Kidney (tissue), 14 donors: ENCODE data around the gene FLT4. TPM values are rescaled to one million over a fixed set of nuclear protein-coding genes. Genes with fewer than 3 reads are reported as not detected.

ENCODE experiments used
- DNase-seq, 5 donors: peaks; one replicate each; pipeline ENCODE4 v3.0.0-alpha.2; 2013 to 2020
- FAIRE-seq: peaks from 2 replicates; lab custom pipeline; 2012; peaks lifted over from hg19 to GRCh38; lab: Jason Lieb, UNC
- H3K27ac ChIP-seq, 2 donors: one replicate each; pipeline ENCODE4 v1.7.0; 2013; ENCODE audit warnings: low read depth in 2 of 2, low read length in 2 of 2, inconsistent platforms in 1 of 2
- H3K27me3 ChIP-seq: one replicate; pipeline ENCODE4 v1.7.1; 2013; ENCODE audit warnings: low read length, inconsistent platforms; ENCODE audit not compliant: control insufficient read depth, insufficient read depth
- H3K36me3 ChIP-seq, 3 donors: one replicate each; pipeline versions ENCODE4 v1.7.0 to v1.7.1; 2013; ENCODE audit warnings: low read length in 3 of 3, control low read depth in 1 of 3, inconsistent platforms in 1 of 3; ENCODE audit not compliant: insufficient read depth in 3 of 3, control insufficient read depth in 2 of 3
- H3K4me1 ChIP-seq, 3 donors: one replicate each; pipeline versions ENCODE4 v1.7.0 to v1.7.1; 2013; ENCODE audit warnings: low read length in 3 of 3, inconsistent platforms in 1 of 3, low read depth in 1 of 3; ENCODE audit not compliant: control insufficient read depth in 2 of 3, insufficient read depth in 2 of 3
- H3K4me3 ChIP-seq, 3 donors: one replicate each; pipeline versions ENCODE4 v1.7.0 to v1.8.1; 2013; ENCODE audit warnings: low read length in 3 of 3, control low read depth in 1 of 3, inconsistent platforms in 1 of 3
- H3K9ac ChIP-seq, 3 donors: one replicate each; pipeline versions ENCODE4 v1.7.0 to v1.7.1; 2013; ENCODE audit warnings: low read length in 3 of 3, control low read depth in 1 of 3, inconsistent platforms in 1 of 3
- H3K9me3 ChIP-seq, 3 donors: one replicate each; pipeline versions ENCODE4 v1.7.0 to v1.7.1; 2013; ENCODE audit warnings: low read length in 3 of 3, control low read depth in 1 of 3, inconsistent platforms in 1 of 3; ENCODE audit not compliant: control insufficient read depth in 2 of 3, insufficient read depth in 1 of 3
- CTCF ChIP-seq: IDR thresholded peaks from 3 replicates; pipeline ENCODE4 v1.5.1; 2012; ENCODE audit warnings: mild to moderate bottlenecking, moderate library complexity, borderline replicate concordance; ENCODE audit not compliant: insufficient read depth; ENCODE audit errors: extremely low read depth
- intact Hi-C: fragments of 100-400 bp; cut with DNase I; formaldehyde crosslinking; loops from one replicate; pipeline ENCODE4 v1.11.1; 2022
- polyA plus RNA-seq: library from polyadenylated mRNA; stranded (reverse); fragments of 350-450 nt; fragmentation: Illumina TruSeq; extraction: RNeasy Lipid Tissue Mini Kit (QIAGEN cat#74804); gene quantifications from one replicate; pipeline ENCODE4 v1.2.3, GENCODE V29; 2014; ENCODE audit warnings: low read depth, low replicate concordance; ENCODE audit not compliant: insufficient read depth
- total RNA-seq: library from RNA; stranded (reverse); fragmentation: NEBNext Ultra II Directional; extraction: Animal tissue kit (Norgen Biotek cat#: 25700); gene quantifications from one replicate; pipeline ENCODE4 v1.2.1, GENCODE V29; 2021
- donor health status: control.
- donor health status: control.
- donor health status: control.
- donor health status: control.
- donor health status: control.
- donor health status: DM: yes; HTN: yes; CAD: no.
- donor health status: Normal renal cell carcinoma (clear cell type).

The FLT4 gene
- total and polyA plus RNA-seq, 2 donors from 2014 or later, result 6.9 to 29.4 TPM

- DNase-seq, result peak in 2 of 5 donors; percentile 19 to 61
- H3K4me3 ChIP-seq, result no peak overlapping the region
- H3K27me3 ChIP-seq, result no peaks in the 10 kb centered on the region
- H3K9me3 ChIP-seq, result no peaks in the 10 kb centered on the region
- intact Hi-C loops, result no loop called here
- TF ChIP-seq CTCF, result no peak
- H3K9ac ChIP-seq, result no peak overlapping the region
- FAIRE-seq, result no peak
- H3K36me3 ChIP-seq, result no peaks in the 10 kb centered on the region
- H3K27ac ChIP-seq, result no peak overlapping the region
- H3K4me1 ChIP-seq, result no peaks in the 10 kb centered on the region
Observed at GRCh38 chr5:180604271-180604670, 45.1 kb downstream of the FLT4 start.

- Histone ChIP-seq H3K4me1 (no peaks in the 10 kb centered on the region), H3K9me3 (no peaks in the 10 kb centered on the region), H3K9ac (no peak overlapping the region), H3K27ac (no peak overlapping the region), H3K27me3 (no peaks in the 10 kb centered on the region), H3K4me3 (no peak overlapping the region), H3K36me3 (no peaks in the 10 kb centered on the region)
- intact Hi-C loops, result no loop called here
- FAIRE-seq (no peak), DNase-seq (peak in 2 of 5 donors; percentile 30 to 73)
- TF ChIP-seq CTCF, result no peak
Observed at GRCh38 chr5:180603076-180603594, 46.3 kb downstream of the FLT4 start.

- no peak for TF ChIP-seq CTCF
- H3K9me3 ChIP-seq, result no peaks in the 10 kb centered on the region
- no peak overlapping the region for H3K9ac ChIP-seq
- no peaks in the 10 kb centered on the region for H3K4me1 ChIP-seq
- intact Hi-C loops, result no loop called here
- no peaks in the 10 kb centered on the region for H3K36me3 ChIP-seq
- FAIRE-seq (no peak), DNase-seq (peak in 4 of 5 donors; percentile 41 to 50 (median 47))
- no peaks in the 10 kb centered on the region for H3K27me3 ChIP-seq
- H3K4me3 ChIP-seq, result no peak overlapping the region
- no peak overlapping the region for H3K27ac ChIP-seq
Observed at GRCh38 chr5:180602481-180603075, 46.8 kb downstream of the FLT4 start.
